GM18511 (cell line): Measurements from ENCODE around the gene ACBD5.
"Not testable (repeated sequence)": the region's sequence is repeated elsewhere in the genome, so short reads cannot be mapped to it uniquely, and the experiment has no call there.

ENCODE experiments used
- ATAC-seq: cut with Tn5 transposase; IDR thresholded peaks from one replicate; pipeline ENCODE4 v1.9.1; 2021; ENCODE audit warnings: mild to moderate bottlenecking, moderate library complexity; ENCODE audit not compliant: unreplicated experiment

The ACBD5 gene

GRCh38 chr10:27240212-27241009, at the start of gene ACBD5:
TSS of gene ACBD5 (minus strand) at chr10:27240797. CDS start at chr10:27240688, 109 bp downstream.
- ATAC-seq = peak; percentile 58

GRCh38 chr10:27285093-27285492, 44.5 kb upstream of the ACBD5 start:
- ATAC-seq = no peak

GRCh38 chr10:27276581-27276980, 36.0 kb upstream of the ACBD5 start:
- no peak for ATAC-seq

GRCh38 chr10:27266025-27266424, 25.4 kb upstream of the ACBD5 start:
- ATAC-seq = not testable (repeated sequence)

- ATAC-seq = not testable (repeated sequence)
Measured at GRCh38 chr10:27262788-27263187, 22.2 kb upstream of the ACBD5 start.

GRCh38 chr10:27258838-27259812, 18.5 kb upstream of the ACBD5 start:
- ATAC-seq = peak; percentile 66

- ATAC-seq = no peak
Measured at GRCh38 chr10:27258492-27258837, 17.9 kb upstream of the ACBD5 start.

- no peak for ATAC-seq
Measured at GRCh38 chr10:27256299-27257189, 15.9 kb upstream of the ACBD5 start.

DNA sequence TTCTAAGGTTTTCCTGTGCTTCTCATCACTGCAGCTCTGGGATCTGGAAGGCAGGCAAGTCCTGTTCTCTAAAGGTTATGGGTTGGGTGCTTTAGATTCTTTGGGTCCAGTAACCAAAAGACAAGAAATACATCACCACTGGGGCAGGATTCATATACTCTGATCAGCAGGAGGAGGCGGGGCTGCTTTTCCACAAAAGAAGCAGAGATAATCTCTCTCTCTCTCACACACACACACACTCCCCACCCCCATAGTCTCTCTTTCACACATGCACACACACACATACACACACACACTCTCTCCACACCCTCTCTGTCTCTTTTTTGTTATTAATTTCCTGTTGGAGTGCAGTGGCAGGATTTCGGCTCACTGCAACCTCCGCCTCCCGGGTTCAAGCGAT, 13.0 kb upstream of the ACBD5 start:
- ATAC-seq = no peak

DNA sequence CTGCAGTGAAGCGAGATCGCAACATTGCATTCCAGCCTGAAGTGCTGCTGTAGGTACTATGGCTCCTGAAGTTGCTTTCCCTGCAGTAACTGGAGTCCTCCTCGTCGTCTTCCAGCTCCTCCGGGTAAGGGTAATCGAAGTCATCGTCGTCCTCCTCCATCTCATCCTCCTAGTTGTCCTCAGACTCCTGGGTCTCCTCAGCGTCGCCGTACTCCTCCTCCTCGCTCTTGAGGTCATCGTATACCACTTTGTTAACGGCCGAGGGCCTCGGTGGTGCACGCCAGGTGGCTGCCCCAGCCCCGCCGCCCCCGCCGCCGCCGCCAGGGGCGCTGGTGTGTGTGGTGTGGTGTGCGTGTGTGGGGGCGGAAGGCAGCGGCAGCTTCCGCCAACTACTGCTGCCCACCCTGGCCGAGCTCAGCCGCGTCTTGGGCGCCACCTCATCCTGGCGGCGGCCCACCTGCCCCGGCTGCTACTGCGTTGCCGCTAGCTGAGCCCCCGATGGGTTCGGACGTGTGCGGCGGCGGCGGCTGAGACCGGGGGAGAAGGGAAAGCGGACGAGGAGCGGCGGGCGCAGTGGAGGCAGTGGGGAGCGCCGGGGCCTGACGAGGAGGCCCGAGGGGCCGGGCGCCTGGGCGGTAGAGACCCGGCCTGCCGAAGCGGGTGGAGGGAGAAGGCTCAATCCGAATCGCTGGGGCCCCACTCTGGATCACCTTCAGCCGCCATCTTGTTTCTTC, 11.8 kb upstream of the ACBD5 start:
- peak; percentile 100 for ATAC-seq

- ATAC-seq = no peak
Measured at GRCh38 chr10:27251554-27251953, 11.0 kb upstream of the ACBD5 start.

DNA sequence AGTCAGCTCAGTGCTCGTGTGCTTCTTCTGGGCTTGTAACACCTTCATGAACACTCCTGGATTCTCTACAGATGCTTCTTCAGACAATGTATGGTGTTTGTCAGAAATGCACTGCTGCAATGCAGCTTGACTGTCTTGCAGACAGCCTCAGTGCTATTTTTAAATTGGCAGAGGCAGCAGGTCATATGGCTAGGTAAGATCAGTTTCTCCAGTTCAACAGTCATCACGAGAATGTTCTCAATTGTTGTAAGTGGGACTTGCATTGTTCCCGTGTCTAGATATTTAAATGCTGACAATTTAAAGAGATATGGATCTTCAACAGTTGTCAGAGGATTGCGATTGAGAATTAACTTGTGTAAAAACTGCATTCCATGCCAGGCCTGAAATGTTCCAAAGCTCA, 7.6 kb upstream of the ACBD5 start:
- no peak for ATAC-seq

DNA sequence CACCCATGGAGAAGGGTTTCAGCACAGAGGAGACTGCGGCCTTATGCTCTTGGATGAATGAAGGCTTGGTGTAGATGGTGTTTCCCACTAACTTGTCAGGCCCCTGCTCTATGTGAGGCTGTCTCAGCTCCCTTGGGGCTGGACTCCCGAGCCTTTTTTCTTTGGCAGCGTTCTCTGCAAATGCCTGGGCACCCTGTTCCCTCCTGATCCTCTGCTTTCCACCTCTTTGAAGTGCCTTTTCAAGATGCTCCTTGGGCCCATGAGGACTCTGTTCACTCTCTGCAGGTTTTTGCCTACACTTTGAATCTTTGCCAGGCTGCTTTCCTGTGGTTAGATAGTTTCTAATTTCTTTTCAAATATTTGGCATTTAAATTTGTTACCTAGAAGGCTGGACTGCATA, 6.8 kb upstream of the ACBD5 start:
- ATAC-seq = no peak

- no peak for ATAC-seq
Measured at GRCh38 chr10:27247006-27247405, 6.4 kb upstream of the ACBD5 start.

DNA sequence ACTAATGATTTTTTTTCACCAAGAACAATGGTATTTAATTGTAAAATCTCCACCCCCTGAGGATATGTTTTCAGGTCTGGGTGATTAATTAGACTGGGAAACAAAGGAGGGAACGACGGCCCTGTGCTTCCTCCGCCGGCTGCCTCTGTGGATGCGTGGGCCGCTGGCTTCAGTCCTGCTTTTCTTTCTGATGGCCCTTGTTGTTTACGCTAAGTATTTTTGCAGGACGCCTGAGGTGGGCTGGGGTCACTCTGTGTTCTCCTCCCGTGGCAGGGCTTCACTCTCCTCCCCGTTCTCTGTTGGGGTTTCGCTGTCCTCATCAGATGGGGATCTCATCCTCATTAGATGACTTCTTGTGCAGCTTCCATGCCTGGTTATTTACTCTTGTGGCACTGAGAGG, 5.2 kb upstream of the ACBD5 start:
- ATAC-seq = no peak

DNA sequence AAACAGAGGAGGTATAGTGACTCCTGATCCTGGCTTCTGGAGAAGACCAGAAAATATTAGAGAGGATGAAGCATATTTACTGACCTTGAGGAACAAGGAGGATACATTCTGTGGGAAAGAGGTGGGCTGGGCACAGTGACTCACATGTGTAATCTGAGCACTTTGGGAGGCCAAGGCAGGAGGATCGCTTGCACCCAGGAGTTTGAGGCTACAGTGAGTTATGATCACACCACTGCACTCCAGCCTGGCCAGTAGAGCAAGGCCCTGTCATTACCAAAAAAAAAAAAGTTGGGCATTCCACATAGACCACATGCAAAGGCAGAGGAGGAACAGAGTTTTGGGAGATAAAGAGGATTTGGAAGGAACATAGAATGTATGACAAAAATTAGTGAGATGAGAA, 4.4 kb upstream of the ACBD5 start:
- no peak for ATAC-seq

DNA sequence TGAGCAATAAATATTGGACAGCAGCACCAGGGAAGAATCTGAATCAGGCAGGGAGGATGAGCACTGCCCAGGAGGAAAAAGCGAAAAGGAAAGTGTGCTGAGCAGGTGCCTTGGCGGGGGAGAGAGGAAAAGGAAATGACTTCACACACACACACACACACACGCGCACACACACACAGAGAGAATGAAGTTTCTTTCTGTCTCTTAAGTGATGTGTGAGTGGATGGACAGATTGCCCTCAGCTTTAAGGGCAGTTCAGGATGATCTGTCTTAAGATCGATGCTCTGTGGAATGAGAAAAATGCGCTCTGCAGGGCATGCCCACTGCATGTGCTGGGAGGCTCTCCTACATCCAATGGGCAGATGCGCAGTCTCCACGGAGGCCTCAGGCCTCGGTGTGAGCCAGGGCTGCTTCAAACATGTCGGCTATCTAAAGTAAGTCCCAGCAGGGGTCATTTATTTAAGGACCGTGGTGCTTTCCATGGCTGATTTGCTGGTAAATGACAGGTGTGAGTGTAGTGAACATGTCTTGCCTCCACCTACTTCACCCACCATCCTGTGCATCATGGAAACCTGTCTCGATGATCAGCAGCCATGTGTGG, 2.5 kb upstream of the ACBD5 start:
- peak; percentile 31 for ATAC-seq

- no peak for ATAC-seq
Measured at GRCh38 chr10:27242473-27242950, 1.9 kb upstream of the ACBD5 start.

- peak; percentile 69 for ATAC-seq
Measured at GRCh38 chr10:27241652-27242472, 1.3 kb upstream of the ACBD5 start.
